Activated CD4-positive, alpha-beta T cell treated with anti-CD3 and anti-CD28 coated beads, Interleukin-2, amount 50 U/mL, for 1 hour (primary cell): ENCODE data around the gene UNC5B.
"Not testable (repeated sequence)": the region's sequence is repeated elsewhere in the genome, so short reads cannot be mapped to it uniquely, and the experiment has no call there.

Experiments
- DNase-seq: peaks from one replicate; pipeline ENCODE4 v3.0.0-alpha.2; 2020

The UNC5B gene

GRCh38 chr10:71209731-71210541 is 2.4 kb upstream of the UNC5B start:
- no peak for DNase-seq

GRCh38 chr10:71210542-71210871 is 1.9 kb upstream of the UNC5B start:
- no peak for DNase-seq

GRCh38 chr10:71211053-71211452 is 1.3 kb upstream of the UNC5B start:
- DNase-seq: no peak

GRCh38 chr10:71211775-71212317 is 524 bp upstream of the UNC5B start:
- no peak for DNase-seq

- no peak for DNase-seq
Observed at GRCh38 chr10:71213127-71213621, 804 bp downstream of the UNC5B start.

GRCh38 chr10:71213761-71214440 is 1.5 kb downstream of the UNC5B start:
- DNase-seq: no peak

GRCh38 chr10:71214641-71215559 is 2.5 kb downstream of the UNC5B start:
- no peak for DNase-seq

GRCh38 chr10:71216363-71216695 is 4.0 kb downstream of the UNC5B start:
- DNase-seq: no peak

GRCh38 chr10:71216751-71217265 is 4.4 kb downstream of the UNC5B start:
- DNase-seq: no peak

GRCh38 chr10:71217266-71218045 is 5.1 kb downstream of the UNC5B start:
- DNase-seq: no peak

GRCh38 chr10:71218046-71218650 is 5.8 kb downstream of the UNC5B start:
- DNase-seq: no peak

- DNase-seq: no peak
Observed at GRCh38 chr10:71218651-71219050, 6.3 kb downstream of the UNC5B start.

GRCh38 chr10:71219236-71219917 is 7.0 kb downstream of the UNC5B start:
- DNase-seq: not testable (repeated sequence)

GRCh38 chr10:71219918-71220688 is 7.7 kb downstream of the UNC5B start:
- no peak for DNase-seq

GRCh38 chr10:71220689-71221540 is 8.5 kb downstream of the UNC5B start:
- DNase-seq: no peak

GRCh38 chr10:71221586-71222202 is 9.3 kb downstream of the UNC5B start:
- DNase-seq: no peak

GRCh38 chr10:71222601-71223346 is 10.4 kb downstream of the UNC5B start:
- DNase-seq: no peak
